ENCODE measurements around the gene PRX. TPM values are rescaled to one million over a fixed set of nuclear protein-coding genes. Genes with fewer than 3 reads are reported as not detected.

PRX gene
- total and polyA plus RNA-seq, 3 donors from 2014 or later = 3.6 to 5.1 (median 4.9) TPM

- no peak for DNase-seq
- Histone ChIP-seq H3K9me3 (no peaks in the 10 kb centered on the region), H3K27me3 (no peaks in the 10 kb centered on the region), H3K36me3 (ENCODE audit: low read depth, missing control alignments) (no peaks in the 10 kb centered on the region), H3K27ac (no peak overlapping the region), H3K4me1 (peaks cover 15% of the 10 kb centered on the region), H3K4me3 (no peak overlapping the region)
- no peak for TF ChIP-seq CTCF (IDR thresholded peaks at IDR 0.05)
- TF ChIP-seq POLR2A (IDR thresholded peaks at IDR 0.05) = no peak
- intact Hi-C loops (cut with DNase I; ENCODE audit: low total_unique reads) = no loop called here
- WGBS, 2 donors = 90 to 94% methylated on average over 2 of the region's 2 CpGs
Measured at GRCh38 chr19:40415768-40416167, 2.6 kb upstream of the PRX start.

GRCh38 chr19:40414542-40415535, 1.7 kb upstream of the PRX start:
- WGBS, 2 donors = 92 to 94% methylated on average over 8 to 21 of the region's 21 CpGs
- no peaks in the 10 kb centered on the region for H3K36me3 ChIP-seq (ENCODE audit: low read depth, missing control alignments)
- H3K9me3 ChIP-seq = no peaks in the 10 kb centered on the region
- intact Hi-C loops (cut with DNase I; ENCODE audit: low total_unique reads) = no loop called here
- peaks cover 15% of the 10 kb centered on the region for H3K4me1 ChIP-seq
- no peak overlapping the region for H3K4me3 ChIP-seq
- DNase-seq = no peak
- no peaks in the 10 kb centered on the region for H3K27me3 ChIP-seq
- H3K27ac ChIP-seq = no peak overlapping the region
- no peak for TF ChIP-seq POLR2A (IDR thresholded peaks at IDR 0.05)
- TF ChIP-seq CTCF (IDR thresholded peaks at IDR 0.05) = no peak

- no peaks in the 10 kb centered on the region for H3K9me3 ChIP-seq
- no peak for TF ChIP-seq CTCF (IDR thresholded peaks at IDR 0.05)
- no peak for TF ChIP-seq POLR2A (IDR thresholded peaks at IDR 0.05)
- H3K27ac ChIP-seq = no peak overlapping the region
- no peaks in the 10 kb centered on the region for H3K27me3 ChIP-seq
- H3K36me3 ChIP-seq (ENCODE audit: low read depth, missing control alignments) = no peaks in the 10 kb centered on the region
- H3K4me1 ChIP-seq = peaks cover 15% of the 10 kb centered on the region
- WGBS, 2 donors = 77 to 78% methylated on average over 4 of the region's 4 CpGs
- no peak overlapping the region for H3K4me3 ChIP-seq
- no peak for DNase-seq
- intact Hi-C loops (cut with DNase I; ENCODE audit: low total_unique reads) = no loop called here
Measured at GRCh38 chr19:40412866-40413265, 312 bp downstream of the PRX start.

GRCh38 chr19:40411958-40412499, 1.1 kb downstream of the PRX start:
- H3K27ac ChIP-seq = no peak overlapping the region

More at GRCh38 chr19:40411958-40412499, 1.1 kb downstream of the PRX start:
- no peaks in the 10 kb centered on the region for H3K27me3 ChIP-seq
- peaks cover 10% of the 10 kb centered on the region for H3K4me1 ChIP-seq
- TF ChIP-seq CTCF (IDR thresholded peaks at IDR 0.05) = no peak
- TF ChIP-seq POLR2A (IDR thresholded peaks at IDR 0.05) = no peak
- H3K36me3 ChIP-seq (ENCODE audit: low read depth, missing control alignments) = no peaks in the 10 kb centered on the region
- WGBS, 2 donors = 79 to 86% methylated on average over 6 to 8 of the region's 8 CpGs
- intact Hi-C loops (cut with DNase I; ENCODE audit: low total_unique reads) = no loop called here
- H3K9me3 ChIP-seq = no peaks in the 10 kb centered on the region
- no peak overlapping the region for H3K4me3 ChIP-seq
- no peak for DNase-seq
